GM18870 (cell line): ENCODE measurements around the gene CSNK1E.

Experiments
- ATAC-seq: cut with Tn5 transposase; IDR thresholded peaks from one replicate; pipeline ENCODE4 v1.9.1; 2021; ENCODE audit warnings: moderate library complexity; ENCODE audit not compliant: unreplicated experiment

The CSNK1E gene

DNA sequence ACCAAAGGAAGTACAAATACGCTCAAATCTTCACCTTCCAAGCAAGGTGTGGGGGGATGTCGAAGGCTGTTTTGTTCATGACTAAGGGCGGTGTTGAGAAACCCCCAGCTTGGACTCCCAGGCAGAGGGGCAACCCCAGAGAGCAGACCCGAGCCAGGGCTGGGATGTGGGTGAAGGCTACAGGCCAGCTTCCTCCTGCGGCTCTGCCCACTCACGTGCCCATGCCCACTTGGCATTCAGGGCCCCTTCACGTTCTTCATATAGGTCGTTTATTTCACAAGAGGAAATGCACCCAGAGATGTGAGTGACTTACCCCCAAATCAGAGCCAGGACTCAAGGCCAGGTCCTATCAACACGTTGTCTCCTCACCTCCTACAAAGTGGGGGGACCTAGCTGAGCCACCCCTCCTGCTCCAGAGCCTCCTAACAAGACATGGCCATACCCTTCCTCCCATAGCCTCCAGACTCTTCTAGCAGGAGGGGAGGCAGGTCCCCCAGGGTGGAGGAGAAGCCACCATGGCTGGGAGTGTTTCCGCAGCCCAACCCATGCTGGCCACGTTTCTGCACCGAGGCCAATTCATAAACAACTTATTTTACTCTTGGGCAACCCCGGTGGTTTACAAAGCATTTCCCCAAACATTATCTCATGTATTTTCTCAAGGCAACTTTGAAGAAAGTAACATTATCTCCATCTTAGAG lies 66.4 kb downstream of the CSNK1E start:
- ATAC-seq: no peak

DNA sequence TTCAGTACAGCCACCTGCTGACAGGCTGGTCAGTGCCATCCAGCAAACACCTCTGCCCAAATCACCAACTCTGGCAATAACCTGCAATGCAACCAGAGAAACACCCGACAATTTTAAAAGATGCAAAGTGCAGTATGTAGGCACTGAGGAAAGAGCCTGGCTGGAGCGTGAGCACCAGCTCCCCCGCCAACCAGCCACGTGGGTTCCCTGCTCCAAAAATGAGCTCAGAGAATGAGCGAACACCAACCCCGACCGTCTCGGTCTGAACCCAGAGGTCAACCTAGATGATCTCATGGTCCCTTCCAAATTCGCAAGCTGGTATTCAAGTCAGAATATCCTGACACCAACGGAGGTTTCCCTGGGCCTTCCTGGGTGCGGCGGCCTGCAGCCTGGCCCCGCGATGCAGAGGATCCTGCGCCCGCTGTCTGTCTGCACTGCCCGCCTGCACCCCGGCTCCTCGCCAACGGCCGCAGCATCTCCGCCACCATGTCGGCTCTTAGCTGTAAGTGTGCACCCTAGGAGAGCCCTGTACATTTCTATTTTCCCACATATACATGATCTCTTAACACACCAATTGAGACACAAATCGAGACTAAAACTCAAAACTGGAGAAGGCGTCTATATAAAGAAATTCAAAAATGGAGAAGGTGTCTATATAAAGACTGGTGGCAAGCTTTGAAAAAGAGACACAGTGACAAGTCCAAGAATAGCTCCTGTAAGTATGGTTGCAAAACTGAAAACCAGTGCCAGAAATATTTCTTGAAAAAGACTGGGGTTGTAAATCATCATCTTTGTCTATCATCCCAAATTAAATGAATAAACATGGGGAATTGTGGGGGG lies 67.2 kb downstream of the CSNK1E start:
- no peak for ATAC-seq

DNA sequence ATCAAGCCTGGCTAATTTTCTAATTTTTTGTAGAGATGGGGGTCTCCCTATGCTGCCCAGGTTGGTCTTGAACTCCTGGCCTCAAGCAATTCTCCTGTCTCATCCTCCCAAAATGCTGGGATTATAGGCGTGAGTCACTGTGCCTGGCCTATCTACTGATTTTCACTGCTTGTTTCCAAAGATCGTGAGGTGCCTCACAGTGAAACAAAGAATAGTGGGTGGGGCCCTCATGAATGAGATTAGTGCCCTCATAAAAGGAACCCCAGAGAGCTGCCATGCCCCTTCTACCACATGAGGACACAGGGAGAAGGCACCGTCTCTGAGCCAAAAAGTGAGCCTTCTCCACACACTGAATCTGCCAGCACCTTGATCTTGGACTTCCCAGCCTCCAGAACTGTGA lies 67.9 kb downstream of the CSNK1E start:
- ATAC-seq: no peak

DNA sequence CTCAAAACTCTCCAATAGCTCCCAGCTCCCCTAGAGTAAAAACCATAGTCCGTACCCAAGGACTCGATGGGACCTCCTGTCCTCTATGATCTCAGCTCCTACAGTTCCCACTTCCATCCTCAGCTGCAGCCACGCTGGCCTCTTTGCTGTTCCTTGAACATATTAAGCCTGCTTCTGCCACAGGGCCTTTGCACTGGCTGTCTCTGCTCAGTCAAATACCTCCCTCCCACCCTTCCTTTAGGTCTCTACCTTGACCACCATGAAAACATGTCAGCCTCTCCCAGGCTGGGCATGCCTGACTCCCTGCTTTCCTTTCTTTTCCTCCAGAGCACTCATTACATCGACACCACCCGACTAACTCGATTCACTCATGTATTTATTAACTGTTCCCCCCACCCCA lies 69.0 kb downstream of the CSNK1E start:
- no peak for ATAC-seq

DNA sequence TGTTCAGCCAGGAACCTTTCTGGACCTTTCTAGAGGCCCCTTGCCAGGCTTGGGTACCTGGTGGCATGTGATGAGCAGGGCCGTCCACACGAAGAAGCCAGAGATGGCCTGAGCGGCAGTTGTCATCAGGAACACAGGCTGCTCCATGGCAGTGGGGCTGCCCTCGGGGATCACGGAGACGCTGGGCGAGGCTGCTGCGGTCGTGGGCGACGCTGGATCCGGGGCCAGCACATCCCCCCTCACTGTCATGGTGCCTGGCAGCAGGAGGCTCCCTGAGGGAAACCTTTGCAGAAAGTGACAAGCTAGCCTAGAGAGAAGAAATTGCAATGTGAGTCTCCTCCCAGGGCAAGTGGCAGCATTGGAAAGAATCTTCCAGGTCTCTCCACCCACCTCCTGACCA lies 69.5 kb downstream of the CSNK1E start:
- no peak for ATAC-seq

DNA sequence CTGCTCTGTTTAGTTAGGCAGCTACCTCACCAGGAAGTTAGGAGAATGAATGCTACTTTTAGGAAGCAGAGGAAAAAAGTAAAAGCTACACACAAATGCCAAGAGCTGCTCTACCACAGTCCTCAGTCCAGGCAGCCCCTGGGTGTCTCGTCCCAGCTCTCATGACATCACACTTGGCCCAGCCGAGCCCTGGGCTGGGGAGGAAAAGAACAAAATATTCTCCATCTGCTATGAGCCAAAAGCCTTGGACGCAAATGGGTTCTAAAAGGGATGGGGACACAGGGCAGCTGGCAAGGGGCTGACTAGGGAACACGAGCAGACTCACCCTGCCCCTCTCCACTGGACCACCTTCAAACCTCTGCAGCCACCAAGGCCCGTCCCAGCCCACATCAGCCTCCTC lies 70.5 kb downstream of the CSNK1E start:
- ATAC-seq: no peak

DNA sequence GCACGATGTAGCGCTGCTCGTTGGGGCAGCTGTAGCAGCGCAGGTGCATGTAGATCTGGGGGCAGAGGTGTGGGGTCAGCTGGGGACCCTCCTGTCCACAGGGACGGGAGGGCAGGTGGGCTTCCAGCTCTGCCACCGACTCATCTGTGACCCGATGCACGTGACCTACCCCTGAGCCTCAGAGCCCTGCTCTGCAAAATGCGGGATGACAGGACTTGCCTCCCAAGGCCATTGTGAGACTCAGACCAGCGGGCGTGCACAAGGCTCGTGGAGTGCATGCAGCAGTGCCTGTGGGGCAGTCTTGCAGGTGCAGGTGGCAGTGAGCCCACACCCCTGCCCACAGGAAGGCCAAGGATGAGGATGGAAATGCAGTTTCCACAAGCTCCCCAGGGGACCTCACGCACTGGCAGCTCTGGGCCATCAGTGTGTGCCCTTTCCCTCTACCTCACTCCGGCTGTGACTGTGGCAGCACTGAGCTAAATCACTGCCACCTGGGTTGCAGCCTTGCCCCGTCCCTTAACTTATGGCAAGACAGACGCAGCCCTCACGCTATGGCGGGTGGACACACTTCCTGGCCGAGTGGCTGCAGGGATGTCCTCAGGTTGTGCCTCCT lies 71.1 kb downstream of the CSNK1E start:
- ATAC-seq: no peak

DNA sequence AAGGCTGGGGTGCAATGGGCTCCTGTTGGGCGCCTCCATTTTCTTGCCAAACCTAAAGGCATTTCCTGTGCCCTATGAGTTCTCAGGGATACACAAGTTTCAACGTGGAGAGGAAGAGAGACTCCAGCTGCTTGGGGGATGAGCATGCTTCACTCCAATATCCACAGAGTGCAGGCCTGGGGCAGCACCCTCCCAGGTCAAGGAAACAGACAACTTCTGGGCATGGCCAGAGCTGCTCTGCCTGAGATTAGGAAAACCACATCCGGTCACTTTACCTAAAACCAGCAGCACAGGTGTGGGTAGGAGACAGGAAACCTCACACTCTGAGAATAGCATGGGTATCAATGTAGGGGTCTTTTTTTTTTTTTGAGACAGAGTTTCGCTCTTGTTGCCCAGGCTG lies 73.1 kb downstream of the CSNK1E start:
- no peak for ATAC-seq

DNA sequence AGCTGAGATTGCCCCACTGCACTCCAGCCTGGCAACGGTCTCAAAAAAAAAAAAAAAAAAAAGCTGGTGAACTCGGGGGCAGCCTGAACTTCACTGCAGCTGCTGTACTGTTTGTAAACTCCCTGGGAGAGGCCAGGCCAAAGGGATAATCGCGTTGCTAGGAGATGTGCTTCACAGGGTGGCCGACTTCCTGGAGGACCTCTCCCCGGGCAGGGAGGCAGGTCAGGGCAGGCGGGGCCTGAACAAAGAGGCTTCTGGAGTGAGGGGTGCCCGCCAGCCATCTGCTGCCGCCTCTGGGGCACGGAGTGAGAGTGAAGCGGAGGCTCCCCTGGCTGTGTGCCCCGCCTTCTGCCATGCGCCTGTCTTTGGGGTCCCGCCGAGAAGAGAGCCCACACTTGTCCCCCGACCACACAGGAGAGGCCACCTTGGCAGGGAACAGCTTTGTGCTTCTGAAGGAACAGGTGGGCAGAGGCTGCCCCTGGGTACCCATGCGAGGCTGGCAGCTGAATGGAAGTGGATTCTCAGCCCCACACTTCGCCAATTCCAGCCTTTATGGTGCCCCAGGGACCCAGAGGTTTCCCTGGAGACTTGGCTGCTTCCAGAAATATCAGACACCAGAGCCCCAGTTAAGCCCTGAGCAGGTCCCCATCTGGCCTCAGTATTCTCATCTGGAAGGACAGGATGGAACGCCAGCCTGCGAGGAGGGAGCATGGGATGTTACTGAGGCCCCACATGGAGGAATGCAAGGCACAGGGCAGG lies 74.0 kb downstream of the CSNK1E start:
- no peak for ATAC-seq

DNA sequence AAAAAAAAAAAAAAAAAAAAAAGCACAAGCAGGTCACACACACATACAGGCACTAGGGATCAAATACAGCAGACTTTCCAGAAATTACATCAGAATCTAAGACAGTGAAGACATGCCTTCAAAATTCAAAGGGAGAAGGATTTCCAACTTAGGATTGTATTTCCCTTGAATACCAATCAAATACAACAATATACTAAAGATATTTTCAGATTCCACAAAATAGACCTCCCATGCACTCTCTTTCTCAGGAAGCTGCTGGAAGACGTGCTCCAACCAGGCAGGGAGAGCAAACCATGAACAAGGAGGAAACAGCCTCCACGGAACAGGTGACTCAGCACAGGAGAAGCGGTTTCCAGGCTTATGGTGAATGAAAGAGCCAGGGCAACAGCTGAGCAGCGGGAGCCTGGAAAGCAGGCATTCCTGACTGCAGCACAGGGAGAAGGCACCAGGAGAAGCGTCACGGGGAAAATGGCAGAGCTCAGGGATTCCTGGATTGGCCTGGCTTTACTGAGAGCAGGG lies 76.4 kb downstream of the CSNK1E start:
- ATAC-seq: no peak
